Keratinocyte (primary cell): ENCODE results near the gene USP53. TPM values are rescaled to one million over a fixed set of nuclear protein-coding genes. Genes with fewer than 3 reads are reported as not detected.

Source experiments
- DNase-seq: peaks from one replicate; pipeline ENCODE4 v3.0.0-alpha.2; 2011; ENCODE audit warnings: low read depth, missing footprints, low spot score
- FAIRE-seq: peaks from 2 replicates; lab custom pipeline; 2011; peaks lifted over from hg19 to GRCh38; lab: Jason Lieb, UNC
- H2AFZ ChIP-seq: 2 replicates; pipeline ENCODE4 v1.6.0; 2012; ENCODE audit warnings: low read length, control low read depth, inconsistent platforms; ENCODE audit not compliant: control insufficient read depth
- H3K27ac ChIP-seq: 2 replicates; pipeline ENCODE4 v1.5.1; 2011; ENCODE audit warnings: low read length; ENCODE audit not compliant: control insufficient read depth, insufficient read depth
- H3K27me3 ChIP-seq: 3 replicates; pipeline ENCODE4 v1.6.0; 2011; ENCODE audit warnings: low read length; ENCODE audit not compliant: control insufficient read depth, insufficient read depth; ENCODE audit errors: extremely low read depth
- H3K36me3 ChIP-seq, 2 experiments: 2 replicates in 1 of 2; 3 replicates in 1 of 2; pipeline ENCODE4 v1.5.1; 2011; ENCODE audit warnings: low read length in 2 of 2, mild to moderate bottlenecking in 1 of 2; ENCODE audit not compliant: control insufficient read depth in 2 of 2, insufficient read depth in 2 of 2; ENCODE audit errors: extremely low read depth in 1 of 2
- H3K4me1 ChIP-seq: 3 replicates; pipeline ENCODE4 v1.5.1; 2011; ENCODE audit warnings: low read length; ENCODE audit not compliant: control insufficient read depth, insufficient read depth; ENCODE audit errors: extremely low read depth
- H3K4me2 ChIP-seq: 3 replicates; pipeline ENCODE4 v1.6.0; 2011; ENCODE audit warnings: low read depth, low read length; ENCODE audit not compliant: control insufficient read depth, insufficient read depth; ENCODE audit errors: extremely low read depth
- H3K4me3 ChIP-seq, 3 experiments: fragments of 200-600 bp in 1 of 3; sonication (generic) in 1 of 3; 2 replicates in 2 of 3; 3 replicates in 1 of 3; pipeline ENCODE4 v1.5.1; 2011 to 2016; ENCODE audit warnings: low read length in 3 of 3, mild to moderate bottlenecking in 3 of 3, control low read depth in 2 of 3, inconsistent platforms in 1 of 3, low read depth in 1 of 3, mixed read lengths in 1 of 3, mixed run types in 1 of 3, moderate library complexity in 1 of 3; ENCODE audit not compliant: control insufficient read depth in 2 of 3, insufficient read depth in 2 of 3; ENCODE audit errors: extremely low read depth in 1 of 3
- H3K79me2 ChIP-seq: 2 replicates; pipeline ENCODE4 v1.6.0; 2012; ENCODE audit warnings: low read length; ENCODE audit not compliant: control insufficient read depth, insufficient read depth
- H3K9ac ChIP-seq: 3 replicates; pipeline ENCODE4 v1.6.0; 2011; ENCODE audit warnings: low read length; ENCODE audit not compliant: control insufficient read depth, insufficient read depth; ENCODE audit errors: extremely low read depth
- H3K9me1 ChIP-seq: 3 replicates; pipeline ENCODE4 v1.6.0; 2011; ENCODE audit warnings: low read length; ENCODE audit not compliant: control insufficient read depth, insufficient read depth; ENCODE audit errors: extremely low read depth
- H3K9me3 ChIP-seq: 2 replicates; pipeline ENCODE4 v1.5.1; 2012; ENCODE audit warnings: low read depth, low read length; ENCODE audit not compliant: control insufficient read depth
- H4K20me1 ChIP-seq: 3 replicates; pipeline ENCODE4 v1.6.0; 2011; ENCODE audit warnings: low read length; ENCODE audit not compliant: control insufficient read depth, insufficient read depth; ENCODE audit errors: extremely low read depth
- CTCF ChIP-seq, 3 experiments: IDR thresholded peaks in 1 of 3; conservative IDR thresholded peaks in 1 of 3; optimal IDR thresholded peaks in 1 of 3; 2 replicates in 2 of 3; 3 replicates in 1 of 3; pipeline versions ENCODE3 to v1.5.1; 2011; ENCODE audit warnings: low read length in 3 of 3, mild to moderate bottlenecking in 3 of 3, moderate library complexity in 2 of 3, control low read depth in 1 of 3, inconsistent platforms in 1 of 3; ENCODE audit not compliant: insufficient read depth in 2 of 3; ENCODE audit errors: extremely low read depth in 1 of 3
- EZH2 ChIP-seq: IDR thresholded peaks from one replicate; pipeline ENCODE4 v1.6.1; 2012; ENCODE audit warnings: inconsistent platforms, mild to moderate bottlenecking, low read length, moderate library complexity
- dilution Hi-C: fragments of 300-500 bp; cut with MboI; formaldehyde crosslinking; loops from one replicate; pipeline ENCODE4 v1.7.0; 2020; ENCODE audit warnings: low sequenced_read_pairs; ENCODE audit not compliant: extremely low pct_ligation_motif_present
- polyA minus RNA-seq, 3 experiments: library from RNA; depleted of rRNA, polyadenylated mRNA; stranded (reverse); fragments of >200 nt; gene quantifications; 1 replicate in 1 of 3; 2 replicates in 1 of 3; 3 replicates in 1 of 3; pipeline ENCODE4 v1.2.3, GENCODE V29; 2011
- polyA plus RNA-seq, 5 experiments: library from polyadenylated mRNA; depleted of rRNA in 3 of 5; stranded (reverse) in 3 of 5; stranded (forward) in 1 of 5; unstranded in 1 of 5; fragments of >200 nt; gene quantifications; 1 replicate in 1 of 5; 2 replicates in 3 of 5; 3 replicates in 1 of 5; pipeline versions ENCODE4 v1.2.1 to v1.2.3, GENCODE V29; 2011 to 2012; ENCODE audit warnings: missing spikeins in 2 of 5, low read depth in 1 of 5, low replicate concordance in 1 of 5

USP53 gene
- polyA plus RNA-seq = 16.7 to 29.0 TPM (median 22.2 TPM) in 3 replicates
- 147 TPM for polyA plus RNA-seq (2011; ENCODE audit: low read depth)
- polyA plus RNA-seq (2011; cell fraction: cytosol; rRNA removed) = 10.9 and 23.1 TPM in 2 replicates
- polyA plus RNA-seq (2011; cell fraction: nucleus; rRNA removed) = 37.1 and 48.2 TPM in 2 replicates
- polyA plus RNA-seq (2012; ENCODE audit: low replicate concordance) = 16.4 and 41.4 TPM in 2 replicates
- 2.8 to 37.8 TPM (median 22.9 TPM) in 3 replicates for polyA minus RNA-seq
- polyA minus RNA-seq (2011; cell fraction: cytosol; rRNA and poly(A)+ RNA removed) = 20.3 TPM
- polyA minus RNA-seq (2011; cell fraction: nucleus; rRNA and poly(A)+ RNA removed) = 37.9 and 81.3 TPM in 2 replicates

- Histone ChIP-seq H3K4me1 (peaks cover 29% of the 10 kb centered on the region), H3K4me3 (peak within 1 kb of the TSS; percentile 92 to 97 (median 97)), H3K9ac (peak within 1 kb of the TSS; percentile 97), H3K9me1 (no peaks in the 10 kb centered on the region), H3K27ac (peak within 1 kb of the TSS; percentile 99), H3K4me2 (peak within 1 kb of the TSS; percentile 81), H3K27me3 (no peaks in the 10 kb centered on the region), H3K9me3 (no peaks in the 10 kb centered on the region), H4K20me1 (no peaks in the 10 kb centered on the region), H2AFZ (peak within 1 kb of the TSS; percentile 70), H3K36me3 (peaks cover 0 to 5% of the 10 kb centered on the region in 2 experiments), H3K79me2 (peaks cover 48% of the 10 kb centered on the region)
- peak; percentile 84 for DNase-seq
- FAIRE-seq = peak; percentile 86
- dilution Hi-C loops = no loop called here
- TF ChIP-seq CTCF (optimal IDR thresholded peaks at IDR 0.05 in 1 of 3, IDR thresholded peaks at IDR 0.05 in 1 of 3, conservative IDR thresholded peaks at IDR 0.05 in 1 of 3; ENCODE audit: extremely low read depth in 1 of 3, insufficient read depth in 2 of 3, low read length in 3 of 3) (peak in 1 of 3 experiments; percentile 26), EZH2 (no peak)
Observed at GRCh38 chr4:119212234-119212963, at the start of gene USP53. Gene USP53 (plus strand): TSS chr4:119212713. CDS start chr4:119239760, 27,047 bp downstream.

GRCh38 chr4:119165767-119166166 lies 46.7 kb upstream of the USP53 start:
- Histone ChIP-seq H3K4me1 (no peaks in the 10 kb centered on the region), H3K79me2 (no peaks in the 10 kb centered on the region), H3K27me3 (no peaks in the 10 kb centered on the region), H3K4me3 (no peak overlapping the region), H3K36me3 (no peaks in the 10 kb centered on the region), H3K9me1 (no peaks in the 10 kb centered on the region), H2AFZ (no peak overlapping the region), H3K9me3 (no peaks in the 10 kb centered on the region), H3K27ac (no peak overlapping the region), H3K9ac (no peak overlapping the region), H3K4me2 (no peak overlapping the region), H4K20me1 (no peaks in the 10 kb centered on the region)
- FAIRE-seq (no peak), DNase-seq (no peak)
- dilution Hi-C loops = no loop called here
- TF ChIP-seq EZH2 (no peak), CTCF (optimal IDR thresholded peaks at IDR 0.05 in 1 of 3, IDR thresholded peaks at IDR 0.05 in 1 of 3, conservative IDR thresholded peaks at IDR 0.05 in 1 of 3; ENCODE audit: extremely low read depth in 1 of 3, insufficient read depth in 2 of 3, low read length in 3 of 3) (no peak)
